ENCODE data around the gene CDKL5.
"Not testable (repeated sequence)": the region's sequence is repeated elsewhere in the genome, so short reads cannot be mapped to it uniquely, and the experiment has no call there.

CDKL5 gene

GRCh38 chrX:18425199-18426003 lies at the start of gene CDKL5:
TSS of gene CDKL5 (plus strand) at chrX:18425608. CDS start at chrX:18507097, 81,489 bp downstream.
- DNase-seq: peak; percentile 97

GRCh38 chrX:18377796-18378195 lies 47.6 kb upstream of the CDKL5 start:
- DNase-seq: peak; percentile 36

GRCh38 chrX:18389966-18390365 lies 35.4 kb upstream of the CDKL5 start:
- DNase-seq: no peak

- DNase-seq: peak; percentile 75
These were observed 34.4 kb upstream of the CDKL5 start for GRCh38 chrX:18390941-18391538.

GRCh38 chrX:18394477-18394876 lies 30.9 kb upstream of the CDKL5 start:
- no peak for DNase-seq

- no peak for DNase-seq
These were observed 23.6 kb upstream of the CDKL5 start for GRCh38 chrX:18401848-18402213.

- DNase-seq: no peak
These were observed 18.7 kb upstream of the CDKL5 start for GRCh38 chrX:18406531-18407266.

- no peak for DNase-seq
These were observed 15.4 kb upstream of the CDKL5 start for GRCh38 chrX:18410038-18410437.

- DNase-seq: no peak
These were observed 10.0 kb upstream of the CDKL5 start for GRCh38 chrX:18415386-18415785.

- no peak for DNase-seq
These were observed 3.1 kb upstream of the CDKL5 start for GRCh38 chrX:18422325-18422724.

GRCh38 chrX:18422886-18423285 lies 2.5 kb upstream of the CDKL5 start:
- no peak for DNase-seq

GRCh38 chrX:18424482-18425198 lies 768 bp upstream of the CDKL5 start:
- DNase-seq: peak; percentile 81

- peak; percentile 49 for DNase-seq
These were observed 554 bp downstream of the CDKL5 start for GRCh38 chrX:18426004-18426320.

- DNase-seq: peak; percentile 10
These were observed 2.6 kb downstream of the CDKL5 start for GRCh38 chrX:18428006-18428405.

GRCh38 chrX:18433288-18433687 lies 7.9 kb downstream of the CDKL5 start:
- DNase-seq: not testable (repeated sequence)

GRCh38 chrX:18434896-18435295 lies 9.5 kb downstream of the CDKL5 start:
- no peak for DNase-seq

- DNase-seq: no peak
These were observed 10.6 kb downstream of the CDKL5 start for GRCh38 chrX:18436017-18436416.

GRCh38 chrX:18440835-18441234 lies 15.4 kb downstream of the CDKL5 start:
- no peak for DNase-seq

- no peak for DNase-seq
These were observed 16.5 kb downstream of the CDKL5 start for GRCh38 chrX:18441780-18442367.

GRCh38 chrX:18448416-18448815 lies 23.0 kb downstream of the CDKL5 start:
- no peak for DNase-seq

GRCh38 chrX:18449236-18449635 lies 23.8 kb downstream of the CDKL5 start:
- no peak for DNase-seq

- DNase-seq: no peak
These were observed 30.0 kb downstream of the CDKL5 start for GRCh38 chrX:18455384-18455783.

- no peak for DNase-seq
These were observed 31.6 kb downstream of the CDKL5 start for GRCh38 chrX:18457000-18457399.
